Neural progenitor cell (in vitro differentiated cells): Measurements from ENCODE around the gene RNF13. TPM values are rescaled to one million over a fixed set of nuclear protein-coding genes. Genes with fewer than 3 reads are reported as not detected.

Source experiments
- DNase-seq: peaks from one replicate; pipeline ENCODE4 v3.0.0-alpha.2; 2016; ENCODE audit warnings: low spot score
- H2AFZ ChIP-seq: fragments of 200-600 bp; sonication (generic); replicated peaks from 2 replicates; pipeline ENCODE4 v1.6.1; 2016; ENCODE audit warnings: antibody characterized with exemption
- H3F3A ChIP-seq: fragments of 200-600 bp; sonication (generic); 2 replicates; pipeline ENCODE4 v1.6.1; 2016; ENCODE audit warnings: antibody characterized with exemption, low read depth
- H3K27ac ChIP-seq: fragments of 200-600 bp; sonication (generic); 2 replicates; pipeline ENCODE4 v1.5.1; 2016; ENCODE audit warnings: mild to moderate bottlenecking
- H3K27me3 ChIP-seq: fragments of 200-600 bp; sonication (generic); 2 replicates; pipeline ENCODE4 v1.6.1; 2016; ENCODE audit warnings: mild to moderate bottlenecking, moderate library complexity
- H3K36me3 ChIP-seq: fragments of 200-600 bp; sonication (generic); 2 replicates; pipeline ENCODE4 v1.5.1; 2016
- H3K4me1 ChIP-seq: fragments of 200-600 bp; sonication (generic); 2 replicates; pipeline ENCODE4 v1.6.1; 2016; ENCODE audit warnings: mixed run types
- H3K4me2 ChIP-seq: fragments of 200-600 bp; sonication (generic); 2 replicates; pipeline ENCODE4 v1.6.1; 2016
- H3K4me3 ChIP-seq: fragments of 200-600 bp; sonication (generic); 2 replicates; pipeline ENCODE4 v1.5.1; 2016
- H3K79me2 ChIP-seq: fragments of 200-600 bp; sonication (generic); 2 replicates; pipeline ENCODE4 v1.6.1; 2016; ENCODE audit warnings: low read depth
- H3K9ac ChIP-seq: fragments of 200-600 bp; sonication (generic); 2 replicates; pipeline ENCODE4 v1.6.1; 2016
- H3K9me3 ChIP-seq: fragments of 200-600 bp; sonication (generic); 2 replicates; pipeline ENCODE4 v1.5.1; 2016; ENCODE audit warnings: low read depth
- H4K20me1 ChIP-seq: fragments of 200-600 bp; sonication (generic); 2 replicates; pipeline ENCODE4 v1.6.1; 2016; ENCODE audit warnings: low read depth
- H3K27ac Mint-ChIP-seq: 3 replicates; pipeline ENCODE4 v1.8.0; 2021; ENCODE audit warnings: mixed read lengths
- H3K27me3 Mint-ChIP-seq: 2 replicates; pipeline ENCODE4 v1.8.0; 2022; ENCODE audit warnings: low read depth, mild to moderate bottlenecking, inconsistent platforms, moderate library complexity, mixed read lengths; ENCODE audit not compliant: insufficient read depth
- H3K36me3 Mint-ChIP-seq: 3 replicates; pipeline ENCODE4 v1.8.0; 2021; ENCODE audit warnings: mixed read lengths
- H3K4me1 Mint-ChIP-seq: 3 replicates; pipeline ENCODE4 v1.8.0; 2021; ENCODE audit warnings: mixed read lengths
- H3K4me3 Mint-ChIP-seq: 3 replicates; pipeline ENCODE4 v1.8.0; 2021; ENCODE audit warnings: mild to moderate bottlenecking, moderate library complexity, mixed read lengths
- H3K9me3 Mint-ChIP-seq: 3 replicates; pipeline ENCODE4 v1.8.0; 2020; ENCODE audit warnings: mixed read lengths
- CTCF ChIP-seq: fragments of 200-600 bp; sonication (generic); IDR thresholded peaks from 2 replicates; pipeline ENCODE4 v1.5.1; 2017; ENCODE audit warnings: antibody characterized with exemption, mild to moderate bottlenecking
- EZH2 ChIP-seq: fragments of 200-600 bp; sonication (generic); IDR thresholded peaks from 2 replicates; pipeline ENCODE4 v1.6.1; 2017; ENCODE audit warnings: antibody characterized with exemption, mild to moderate bottlenecking, moderate library complexity
- EZH2phosphoT487 ChIP-seq: fragments of 200-600 bp; sonication (generic); IDR thresholded peaks from 2 replicates; pipeline ENCODE4 v1.6.1; 2017; ENCODE audit warnings: antibody characterized with exemption
- total RNA-seq: library from RNA; depleted of rRNA; stranded (reverse); fragments of >200 nt; gene quantifications from 2 replicates; pipeline ENCODE4 v1.2.3, GENCODE V29; 2015; ENCODE audit warnings: low replicate concordance

Gene RNF13
- total RNA-seq, 1 donor from 2014 or later: 45.2 TPM

- H2AFZ ChIP-seq: no peak overlapping the region
- peaks cover 21% of the 10 kb centered on the region for H3K4me1 ChIP-seq
- no peak overlapping the region for H3K4me3 Mint-ChIP-seq
- TF ChIP-seq EZH2 (no peak), EZH2phosphoT487 (no peak), CTCF (no peak)
- H3K27me3 ChIP-seq: no peaks in the 10 kb centered on the region
- no peak overlapping the region for H3K4me2 ChIP-seq
- peaks cover 59% of the 10 kb centered on the region for H3K4me1 Mint-ChIP-seq
- peaks cover 86% of the 10 kb centered on the region for H4K20me1 ChIP-seq
- H3K36me3 Mint-ChIP-seq: peaks cover 48% of the 10 kb centered on the region
- DNase-seq: no peak
- H3K27ac Mint-ChIP-seq: no peak overlapping the region
- H3K9me3 Mint-ChIP-seq: no peaks in the 10 kb centered on the region
- H3K27me3 Mint-ChIP-seq: no peaks in the 10 kb centered on the region
- H3K4me3 ChIP-seq: no peak overlapping the region
- H3K9me3 ChIP-seq: no peaks in the 10 kb centered on the region
- H3K36me3 ChIP-seq: peaks cover 29% of the 10 kb centered on the region
- H3K9ac ChIP-seq: no peak overlapping the region
- H3F3A ChIP-seq: peaks cover 11% of the 10 kb centered on the region
- no peak overlapping the region for H3K27ac ChIP-seq
- peaks cover 100% of the 10 kb centered on the region for H3K79me2 ChIP-seq
Observed at GRCh38 chr3:149963485-149963884, 150.5 kb downstream of the RNF13 start.

- Histone ChIP-seq H3F3A (peaks cover 11% of the 10 kb centered on the region), H3K36me3 (peaks cover 29% of the 10 kb centered on the region), H3K4me3 (no peak overlapping the region), H3K4me1 (peaks cover 21% of the 10 kb centered on the region), H3K9ac (no peak overlapping the region), H3K27me3 (no peaks in the 10 kb centered on the region), H3K4me2 (no peak overlapping the region), H4K20me1 (peaks cover 84% of the 10 kb centered on the region), H3K27ac (no peak overlapping the region), H3K9me3 (no peaks in the 10 kb centered on the region), H3K79me2 (peaks cover 100% of the 10 kb centered on the region), H2AFZ (no peak overlapping the region)
- DNase-seq: no peak
- peak overlapping the region; percentile 52 for H3K4me3 Mint-ChIP-seq
- no peaks in the 10 kb centered on the region for H3K9me3 Mint-ChIP-seq
- no peaks in the 10 kb centered on the region for H3K27me3 Mint-ChIP-seq
- peak overlapping the region; percentile 42 for H3K27ac Mint-ChIP-seq
- H3K36me3 Mint-ChIP-seq: peaks cover 44% of the 10 kb centered on the region
- H3K4me1 Mint-ChIP-seq: peaks cover 59% of the 10 kb centered on the region
- no peak for TF ChIP-seq EZH2
- TF ChIP-seq CTCF: no peak
- no peak for TF ChIP-seq EZH2phosphoT487
Observed at GRCh38 chr3:149964291-149964690, 151.3 kb downstream of the RNF13 start.

- Mint-ChIP-seq H3K27ac (no peak overlapping the region), H3K4me1 (peaks cover 59% of the 10 kb centered on the region), H3K27me3 (no peaks in the 10 kb centered on the region), H3K36me3 (peaks cover 42% of the 10 kb centered on the region), H3K4me3 (no peak overlapping the region), H3K9me3 (peaks cover 2% of the 10 kb centered on the region)
- Histone ChIP-seq H3K4me1 (peaks cover 21% of the 10 kb centered on the region), H3K9ac (no peak overlapping the region), H3K27ac (no peak overlapping the region), H3K9me3 (no peaks in the 10 kb centered on the region), H3K4me2 (peak overlapping the region; percentile 29), H3K4me3 (no peak overlapping the region), H3K79me2 (peaks cover 100% of the 10 kb centered on the region), H3K27me3 (no peaks in the 10 kb centered on the region), H3F3A (peaks cover 20% of the 10 kb centered on the region), H4K20me1 (peaks cover 75% of the 10 kb centered on the region), H2AFZ (no peak overlapping the region), H3K36me3 (peaks cover 29% of the 10 kb centered on the region)
- TF ChIP-seq EZH2 (no peak), EZH2phosphoT487 (no peak), CTCF (no peak)
- no peak for DNase-seq
Observed at GRCh38 chr3:149965278-149965677, 152.3 kb downstream of the RNF13 start.
